ENCODE results near the gene AGMO.

- TF ChIP-seq CTCF (IDR thresholded peaks at IDR 0.05) (no peak), POLR2AphosphoS5 (IDR thresholded peaks at IDR 0.05) (no peak)
Observed at GRCh38 chr7:15397922-15398760, 163.7 kb downstream of the AGMO start.

Measured in prostate gland (tissue), 2 donors.